Thoracic aorta (tissue), 2 donors: ENCODE results near the gene MS4A18. TPM values are rescaled to one million over a fixed set of nuclear protein-coding genes. Genes with fewer than 3 reads are reported as not detected.

Source experiments
- ATAC-seq: fragments of 150-250 bp; one replicate; pipeline ENCODE4 v1.8.0; 2017; ENCODE audit warnings: low read depth; ENCODE audit not compliant: insufficient number of reproducible peaks, low FRiP score
- DNase-seq: peaks from one replicate; pipeline ENCODE4 v3.0.0-alpha.2; 2020; ENCODE audit warnings: low spot score
- H3K27ac ChIP-seq, 2 donors: fragments of 200-600 bp; sonication (generic); 1 replicate in 1 of 2; 2 replicates in 1 of 2; pipeline ENCODE4 v1.5.1; 2016; ENCODE audit warnings: mild to moderate bottlenecking in 2 of 2, moderate library complexity in 2 of 2
- H3K27me3 ChIP-seq: fragments of 200-600 bp; sonication (generic); replicated peaks from 2 replicates; pipeline ENCODE4 v1.6.0; 2016; ENCODE audit warnings: mild to moderate bottlenecking; ENCODE audit not compliant: insufficient read depth
- H3K36me3 ChIP-seq: fragments of 200-600 bp; sonication (generic); one replicate; pipeline ENCODE4 v1.5.1; 2016
- H3K4me1 ChIP-seq, 2 donors: fragments of 200-600 bp; sonication (generic); 1 replicate in 1 of 2; 2 replicates in 1 of 2; pipeline versions ENCODE4 v1.5.1 to v1.6.0; 2016; ENCODE audit warnings: low read depth in 2 of 2, mild to moderate bottlenecking in 1 of 2; ENCODE audit not compliant: control insufficient read depth in 1 of 2
- H3K4me3 ChIP-seq: fragments of 200-600 bp; sonication (generic); 2 replicates; pipeline ENCODE4 v1.5.1; 2016; ENCODE audit warnings: mild to moderate bottlenecking
- H3K9me3 ChIP-seq: fragments of 200-600 bp; sonication (generic); 2 replicates; pipeline ENCODE4 v1.5.1; 2016
- total RNA-seq, 2 donors: library from RNA; depleted of rRNA; stranded (reverse); fragments of >200 nt; gene quantifications; one replicate each; pipeline versions ENCODE4 v1.1.0 to v1.2.3, GENCODE V29; 2016
- TF ChIP-seq, protein P1 (sequence below): fragments of 200-600 bp; sonication (generic); IDR thresholded peaks from one replicate; pipeline ENCODE4 v1.5.1; 2019; ENCODE audit warnings: antibody characterized with exemption

The MS4A18 gene
- total RNA-seq, 2 donors from 2014 or later: not detected

DNA sequence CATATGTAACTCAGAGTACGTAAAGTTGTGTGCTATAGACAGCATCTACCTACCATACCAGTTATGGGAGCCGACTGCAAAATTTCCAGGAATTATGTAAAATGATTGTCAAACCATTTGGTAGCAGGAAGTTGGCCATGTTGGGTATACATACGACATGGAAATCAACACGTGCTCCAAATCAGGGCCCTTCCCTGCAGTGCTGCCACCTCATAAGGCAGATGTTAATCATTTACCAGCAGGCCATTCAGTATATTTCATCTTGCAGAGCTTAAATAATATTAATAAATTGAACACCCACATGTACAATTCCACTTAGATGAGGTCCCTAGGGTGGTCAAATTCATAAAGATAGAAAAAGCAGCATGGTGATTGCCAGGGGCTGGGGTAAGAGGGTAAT lies 9.8 kb downstream of the MS4A18 start:
- DNase-seq (no peak), ATAC-seq (no peak)
- no peaks in the 10 kb centered on the region for H3K9me3 ChIP-seq
- H3K27me3 ChIP-seq: no peaks in the 10 kb centered on the region
- H3K27ac ChIP-seq: no peak overlapping the region
- TF ChIP-seq, protein P1, sequence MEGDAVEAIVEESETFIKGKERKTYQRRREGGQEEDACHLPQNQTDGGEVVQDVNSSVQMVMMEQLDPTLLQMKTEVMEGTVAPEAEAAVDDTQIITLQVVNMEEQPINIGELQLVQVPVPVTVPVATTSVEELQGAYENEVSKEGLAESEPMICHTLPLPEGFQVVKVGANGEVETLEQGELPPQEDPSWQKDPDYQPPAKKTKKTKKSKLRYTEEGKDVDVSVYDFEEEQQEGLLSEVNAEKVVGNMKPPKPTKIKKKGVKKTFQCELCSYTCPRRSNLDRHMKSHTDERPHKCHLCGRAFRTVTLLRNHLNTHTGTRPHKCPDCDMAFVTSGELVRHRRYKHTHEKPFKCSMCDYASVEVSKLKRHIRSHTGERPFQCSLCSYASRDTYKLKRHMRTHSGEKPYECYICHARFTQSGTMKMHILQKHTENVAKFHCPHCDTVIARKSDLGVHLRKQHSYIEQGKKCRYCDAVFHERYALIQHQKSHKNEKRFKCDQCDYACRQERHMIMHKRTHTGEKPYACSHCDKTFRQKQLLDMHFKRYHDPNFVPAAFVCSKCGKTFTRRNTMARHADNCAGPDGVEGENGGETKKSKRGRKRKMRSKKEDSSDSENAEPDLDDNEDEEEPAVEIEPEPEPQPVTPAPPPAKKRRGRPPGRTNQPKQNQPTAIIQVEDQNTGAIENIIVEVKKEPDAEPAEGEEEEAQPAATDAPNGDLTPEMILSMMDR: no peak
- H3K4me1 ChIP-seq: peaks cover 6 to 14% of the 10 kb centered on the region in 2 donors
- H3K36me3 ChIP-seq: no peaks in the 10 kb centered on the region
- no peak overlapping the region for H3K4me3 ChIP-seq

DNA sequence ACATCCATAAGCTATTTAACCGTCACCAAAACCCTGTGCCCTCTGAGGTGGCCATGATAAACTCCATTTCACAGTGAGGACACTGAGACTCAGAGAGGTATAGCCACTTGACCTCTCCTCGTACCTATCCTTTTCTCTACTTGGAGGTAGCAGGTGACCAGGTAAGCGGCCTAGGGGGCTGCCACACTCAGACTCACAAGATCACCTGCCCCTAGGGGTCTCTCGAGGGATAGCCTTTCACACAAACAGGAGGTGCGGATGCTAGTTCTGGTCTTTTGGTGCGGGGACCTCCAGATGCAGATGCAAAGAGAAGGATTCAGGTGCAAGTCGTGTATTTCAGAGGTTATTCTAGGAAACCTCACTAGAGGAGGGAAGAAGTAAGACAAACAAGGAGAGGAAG lies 14.6 kb downstream of the MS4A18 start:
- Histone ChIP-seq H3K4me1 (no peaks in the 10 kb centered on the region), H3K9me3 (no peaks in the 10 kb centered on the region), H3K4me3 (no peak overlapping the region), H3K27me3 (no peaks in the 10 kb centered on the region), H3K36me3 (no peaks in the 10 kb centered on the region), H3K27ac (no peak overlapping the region)
- no peak for DNase-seq
- TF ChIP-seq, protein P1: no peak
- no peak for ATAC-seq

DNA sequence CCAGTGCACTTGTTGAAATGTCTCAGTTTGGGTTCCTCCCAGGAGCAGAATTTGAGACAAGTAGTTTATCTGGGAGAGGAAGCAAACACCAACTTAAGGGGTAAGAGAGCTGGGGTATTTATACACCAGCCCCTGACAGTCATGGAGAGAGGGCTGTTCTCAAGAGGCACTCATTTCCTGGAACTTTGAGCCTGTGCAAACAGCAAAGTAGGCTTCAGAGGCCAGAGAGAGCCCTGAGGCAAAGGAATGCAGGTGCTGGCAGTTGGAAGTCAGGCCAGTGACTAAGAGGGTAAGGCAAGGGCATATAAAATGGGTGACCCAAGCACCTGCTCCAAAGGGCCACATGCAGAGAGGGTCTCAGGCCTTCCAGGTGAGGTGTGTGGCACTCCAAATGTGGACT lies 16.1 kb downstream of the MS4A18 start:
- no peak overlapping the region for H3K27ac ChIP-seq
- H3K36me3 ChIP-seq: no peaks in the 10 kb centered on the region
- H3K4me1 ChIP-seq: no peaks in the 10 kb centered on the region
- no peak for DNase-seq
- no peaks in the 10 kb centered on the region for H3K9me3 ChIP-seq
- H3K4me3 ChIP-seq: no peak overlapping the region
- no peaks in the 10 kb centered on the region for H3K27me3 ChIP-seq
- TF ChIP-seq, protein P1: no peak
- ATAC-seq: no peak

DNA sequence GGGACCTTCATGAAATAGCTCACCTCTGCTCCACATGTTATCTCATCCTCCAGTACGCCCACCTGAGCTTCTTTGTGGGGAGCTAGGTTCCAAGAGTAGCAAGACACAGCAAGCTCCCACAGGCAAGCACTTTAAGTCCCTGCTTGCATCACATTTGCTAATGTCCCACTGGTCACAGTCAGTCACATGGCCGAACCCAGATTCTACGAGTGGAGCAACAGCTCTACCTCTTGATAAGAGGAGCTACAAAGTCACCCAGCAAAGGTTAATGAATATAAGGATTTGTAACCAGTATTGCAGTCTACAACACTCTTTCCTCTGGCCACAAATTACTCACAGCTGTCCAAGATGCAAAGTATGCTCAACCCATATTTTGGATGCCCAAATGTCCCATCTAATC lies 16.9 kb downstream of the MS4A18 start:
- no peak for ATAC-seq
- Histone ChIP-seq H3K4me1 (no peaks in the 10 kb centered on the region), H3K36me3 (no peaks in the 10 kb centered on the region), H3K4me3 (no peak overlapping the region), H3K27me3 (no peaks in the 10 kb centered on the region), H3K9me3 (no peaks in the 10 kb centered on the region), H3K27ac (no peak overlapping the region)
- TF ChIP-seq, protein P1: no peak
- no peak for DNase-seq

DNA sequence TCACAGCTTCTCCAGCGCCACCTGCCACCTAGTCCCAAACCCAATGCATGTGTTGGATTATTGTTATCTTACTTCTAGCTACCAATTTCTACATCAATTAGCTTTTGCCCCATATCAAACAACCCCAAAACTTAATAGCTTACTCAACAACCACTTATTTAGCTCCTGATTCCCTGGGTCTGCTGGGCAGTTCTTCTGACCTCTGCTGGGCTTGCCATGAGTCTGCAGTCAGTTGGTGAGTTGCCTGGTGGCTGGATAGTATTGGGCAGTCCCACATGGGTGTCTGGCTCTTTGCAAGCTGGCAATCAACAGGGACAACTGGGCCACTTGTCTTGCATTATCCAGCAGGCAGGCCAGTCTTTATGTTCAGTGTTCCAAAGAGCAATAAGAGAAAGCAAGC lies 18.5 kb downstream of the MS4A18 start:
- Histone ChIP-seq H3K4me3 (no peak overlapping the region), H3K36me3 (no peaks in the 10 kb centered on the region), H3K27me3 (no peaks in the 10 kb centered on the region), H3K27ac (no peak overlapping the region), H3K4me1 (no peaks in the 10 kb centered on the region), H3K9me3 (no peaks in the 10 kb centered on the region)
- DNase-seq (no peak), ATAC-seq (no peak)
- TF ChIP-seq, protein P1: no peak
